HG02840 (cell line): ENCODE results near the gene NEGR1.

Experiments
- ATAC-seq: cut with Tn5 transposase; IDR thresholded peaks from one replicate; pipeline ENCODE4 v1.9.1; 2021; ENCODE audit warnings: mild to moderate bottlenecking, moderate library complexity, moderate number of reproducible peaks; ENCODE audit not compliant: unreplicated experiment, low FRiP score

NEGR1 gene

DNA sequence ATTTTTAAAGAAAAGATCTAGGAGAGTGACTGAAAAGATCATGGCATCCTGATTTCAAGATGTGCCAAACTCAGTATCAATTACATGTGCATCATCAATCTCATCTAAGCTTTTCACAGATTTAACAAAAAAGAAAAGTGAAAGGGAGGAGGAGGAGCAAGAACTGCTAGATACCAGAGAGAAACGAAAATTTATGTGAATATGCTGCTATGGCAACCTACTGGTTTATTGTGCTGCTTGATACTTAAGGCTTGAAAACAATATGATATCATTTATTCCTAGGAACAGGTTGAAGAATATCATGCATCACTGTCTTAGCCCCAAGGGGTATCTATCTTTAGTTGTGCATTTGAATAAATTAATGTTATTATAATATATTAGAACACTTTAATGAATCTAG, 683.0 kb downstream of the NEGR1 start:
- ATAC-seq = no peak

DNA sequence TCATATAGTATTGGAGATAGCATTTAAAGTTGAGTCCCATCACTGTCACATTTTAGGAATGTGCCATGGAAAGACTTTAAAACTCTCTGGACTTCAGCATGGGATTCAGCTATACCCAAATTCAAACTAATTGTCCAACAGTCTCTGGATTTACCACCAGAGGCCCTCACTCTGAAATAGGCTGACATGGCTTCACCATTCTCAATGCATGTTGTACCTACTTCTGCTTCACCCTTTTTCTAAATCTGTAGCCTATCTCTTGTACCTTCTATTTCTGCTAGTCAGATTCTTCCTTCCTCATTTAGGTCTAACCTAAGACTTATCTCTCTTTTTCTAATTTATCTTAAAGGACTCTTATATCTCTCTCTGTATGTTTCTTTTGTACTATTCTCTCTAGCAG, 688.8 kb downstream of the NEGR1 start:
- no peak for ATAC-seq

GRCh38 chr1:71592646-71593274, 689.6 kb downstream of the NEGR1 start:
- no peak for ATAC-seq

- ATAC-seq = no peak
These were observed 693.3 kb downstream of the NEGR1 start for GRCh38 chr1:71589005-71589404.

DNA sequence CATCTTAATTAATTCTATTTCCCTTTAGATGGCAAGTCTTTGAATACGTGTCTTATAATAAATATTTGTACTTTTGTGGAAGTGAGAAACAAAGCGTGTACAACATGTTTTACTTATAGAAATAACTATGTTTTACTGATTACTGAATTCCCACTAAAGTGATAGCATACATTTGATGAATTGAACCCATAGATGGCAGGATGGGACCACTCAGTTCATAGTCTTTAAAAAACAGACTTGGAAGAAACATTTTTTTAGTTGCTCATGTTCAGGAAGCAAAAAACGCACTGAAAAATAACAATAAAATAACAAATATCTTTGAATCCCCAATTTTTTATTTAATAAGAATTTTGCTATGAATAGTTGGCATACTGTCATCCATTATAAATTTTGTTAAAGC, 694.4 kb downstream of the NEGR1 start:
- ATAC-seq = no peak

- ATAC-seq = no peak
These were observed 696.3 kb downstream of the NEGR1 start for GRCh38 chr1:71586030-71586429.

DNA sequence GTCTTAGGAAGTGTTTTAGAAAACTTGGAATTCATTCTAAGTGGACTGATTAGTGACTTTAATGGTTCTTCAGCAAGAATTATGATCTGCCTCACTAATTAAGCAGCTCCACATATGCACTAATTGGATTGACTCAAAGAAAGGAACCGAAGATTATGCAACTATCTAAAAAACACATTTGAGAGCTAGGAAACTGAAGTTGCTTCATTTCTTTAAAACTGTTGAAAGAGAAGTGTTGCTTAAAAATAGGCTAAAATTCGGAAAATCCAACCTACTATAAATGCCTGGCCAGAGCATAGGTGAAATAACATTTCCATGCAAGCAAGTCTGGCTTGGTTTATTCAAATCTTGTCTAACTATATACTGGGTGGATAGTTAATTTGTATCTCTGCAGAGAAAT, 698.6 kb downstream of the NEGR1 start:
- ATAC-seq = no peak

DNA sequence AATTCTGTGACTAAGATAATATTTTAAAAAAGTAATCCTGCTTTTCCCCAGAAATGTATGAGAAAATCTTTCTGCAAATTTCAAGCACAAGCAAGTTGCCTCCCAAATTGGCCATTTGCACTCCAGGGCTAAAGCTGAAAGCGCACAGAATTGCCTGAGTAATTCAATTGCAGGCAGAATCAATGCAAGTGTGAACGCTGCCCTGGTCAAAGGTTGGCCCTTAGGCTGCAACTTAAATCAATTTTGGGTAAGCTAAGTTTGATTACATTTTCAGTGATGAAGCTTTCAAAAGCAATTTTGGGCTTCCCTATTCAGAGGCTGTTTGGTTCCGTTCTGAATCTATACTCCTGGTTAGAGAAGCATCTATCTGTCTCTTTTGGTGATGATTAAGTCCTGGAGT, 699.7 kb downstream of the NEGR1 start:
- no peak for ATAC-seq

DNA sequence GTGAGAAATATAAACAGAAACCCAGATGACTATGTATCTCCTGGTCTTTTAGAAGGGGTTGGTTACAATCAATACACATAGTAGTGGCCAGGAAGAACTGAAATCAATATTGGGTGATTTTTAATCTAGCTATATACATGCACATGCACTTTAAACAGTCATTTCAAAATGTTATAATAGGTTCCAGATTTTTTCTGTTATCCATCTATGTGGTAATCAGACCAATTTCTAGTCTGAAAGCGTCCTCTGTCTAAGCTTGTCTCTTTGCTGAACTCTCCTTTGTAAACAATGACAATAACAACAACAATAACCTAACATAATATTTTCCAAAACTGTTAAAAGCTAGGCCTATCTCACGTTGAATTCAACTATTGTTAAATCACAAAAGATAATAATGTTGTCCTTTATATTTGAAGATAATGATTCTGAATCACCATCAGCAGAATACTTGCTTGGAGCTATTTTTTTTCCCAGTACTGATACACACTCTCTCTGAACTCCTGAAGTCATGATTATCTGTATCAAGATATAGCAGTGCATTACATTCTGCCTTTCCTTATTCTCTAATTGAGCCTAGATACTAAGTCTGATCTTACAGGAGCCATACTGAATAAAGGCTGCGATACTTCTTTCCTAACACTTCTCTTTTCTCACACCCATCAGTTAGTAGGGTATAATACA, 704.7 kb downstream of the NEGR1 start:
- no peak for ATAC-seq

GRCh38 chr1:71572038-71572437, 710.3 kb downstream of the NEGR1 start:
- ATAC-seq = no peak

DNA sequence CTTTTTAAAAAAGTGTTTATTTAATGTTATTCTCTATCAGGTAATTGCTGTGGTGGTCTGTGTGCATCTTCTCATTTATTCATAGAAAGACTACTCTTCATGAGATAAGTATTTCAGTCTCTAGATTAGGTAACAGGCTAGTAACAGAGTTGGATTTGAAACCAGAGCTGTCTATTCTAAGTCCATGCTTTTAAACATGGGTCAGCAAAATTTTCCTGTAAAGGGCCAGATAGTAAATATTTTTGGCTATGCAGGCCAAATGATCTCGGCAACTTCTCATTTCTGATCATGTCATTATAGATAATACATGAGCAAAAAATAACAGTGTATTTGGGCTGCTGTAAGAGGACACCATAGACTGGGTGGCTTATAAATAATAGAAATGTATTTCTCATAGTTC, 715.9 kb downstream of the NEGR1 start:
- ATAC-seq = no peak

GRCh38 chr1:71565831-71566230, 716.5 kb downstream of the NEGR1 start:
- no peak for ATAC-seq

DNA sequence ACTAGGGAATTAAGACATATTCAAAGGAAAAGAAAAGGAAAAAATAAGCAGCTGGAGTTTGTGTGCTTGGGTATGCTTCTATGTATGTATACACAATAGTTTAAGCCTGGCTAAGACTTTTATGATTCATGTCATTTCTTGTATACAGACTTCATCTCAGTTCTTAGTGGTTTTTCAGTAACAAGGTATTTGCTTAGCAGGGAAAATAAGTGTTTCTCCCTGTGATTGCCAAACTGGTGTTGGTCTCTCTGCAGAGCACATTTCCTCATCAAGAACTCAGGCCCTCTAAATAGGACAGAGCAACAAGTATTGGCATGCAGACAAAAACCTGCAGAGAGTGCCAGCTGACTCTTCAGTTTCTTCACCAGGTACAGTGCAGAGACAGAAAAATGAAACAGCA, 717.1 kb downstream of the NEGR1 start:
- no peak for ATAC-seq

DNA sequence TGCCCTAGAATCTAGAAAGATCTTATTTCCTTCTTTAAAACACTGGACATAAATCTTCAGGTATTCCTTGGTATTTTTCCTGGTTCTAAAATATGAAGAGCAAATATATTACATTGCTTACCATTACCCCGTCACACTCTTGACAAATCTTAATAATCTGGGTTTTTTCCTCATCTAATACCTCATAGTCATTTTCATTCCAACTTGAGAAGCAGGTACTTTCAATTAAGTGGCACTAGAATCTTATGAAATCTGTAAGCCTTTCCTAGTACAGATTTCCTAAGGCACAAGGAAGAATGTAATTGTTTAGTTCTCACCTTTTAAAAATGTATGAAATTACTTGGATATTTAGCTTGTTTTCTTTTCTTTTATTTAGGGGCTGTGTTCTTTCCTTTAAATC, 720.0 kb downstream of the NEGR1 start:
- no peak for ATAC-seq

- ATAC-seq = no peak
These were observed 720.6 kb downstream of the NEGR1 start for GRCh38 chr1:71561729-71562128.

DNA sequence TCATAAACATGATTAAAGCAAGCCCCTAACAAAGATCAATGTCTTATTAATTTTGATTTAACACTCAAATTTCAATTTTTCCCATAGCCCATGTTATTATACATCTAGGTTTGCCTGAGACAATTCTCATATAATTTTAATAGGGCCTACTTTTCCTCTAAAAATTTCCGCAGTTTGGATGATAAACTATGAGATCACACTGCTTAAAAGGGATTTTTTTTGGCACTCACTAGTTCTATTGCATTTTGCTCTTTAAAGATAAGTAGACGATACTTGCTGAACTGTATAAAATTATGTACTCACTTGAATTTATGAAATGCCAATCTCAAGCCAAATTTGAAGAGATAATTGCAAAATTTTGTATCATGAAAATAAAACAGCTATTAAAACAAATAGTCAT, 721.1 kb downstream of the NEGR1 start:
- ATAC-seq = no peak

DNA sequence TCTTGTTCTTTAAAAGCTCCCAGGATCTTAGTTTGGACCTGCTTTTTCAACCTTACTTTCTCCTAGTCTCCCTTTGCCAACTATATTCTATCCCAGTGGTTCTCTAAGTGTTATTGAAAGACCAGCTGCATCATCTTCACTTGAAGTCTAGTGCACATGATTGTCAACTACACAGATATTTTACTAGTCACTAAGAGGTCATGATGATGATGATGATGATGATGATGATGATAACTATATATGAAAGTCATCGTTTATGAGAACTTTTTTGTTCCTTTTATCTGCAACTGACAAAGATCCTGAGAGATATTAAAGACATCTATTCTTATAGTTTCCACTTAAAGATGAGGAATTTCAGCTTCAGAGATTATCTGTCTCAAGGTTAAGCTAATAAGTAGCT, 722.5 kb downstream of the NEGR1 start:
- no peak for ATAC-seq

DNA sequence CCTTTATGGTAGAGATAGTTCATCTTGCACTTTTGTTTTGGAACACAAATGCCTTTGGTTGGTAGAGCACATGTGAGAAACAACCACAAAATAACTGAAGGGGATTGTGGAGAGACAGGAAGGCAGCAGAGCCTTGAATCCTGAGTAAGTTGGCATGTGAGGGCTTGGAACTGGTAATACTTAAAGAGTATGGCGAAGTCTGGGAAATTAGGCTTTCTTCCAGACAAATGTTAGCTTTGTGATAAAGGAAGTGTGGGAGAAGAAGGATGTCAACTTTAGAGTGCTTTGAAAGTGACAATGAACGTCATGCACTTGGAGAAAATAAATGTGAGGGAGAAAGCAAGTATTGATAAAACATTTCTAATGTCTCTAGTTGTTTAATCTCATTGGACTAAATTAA, 725.2 kb downstream of the NEGR1 start:
- ATAC-seq = no peak

DNA sequence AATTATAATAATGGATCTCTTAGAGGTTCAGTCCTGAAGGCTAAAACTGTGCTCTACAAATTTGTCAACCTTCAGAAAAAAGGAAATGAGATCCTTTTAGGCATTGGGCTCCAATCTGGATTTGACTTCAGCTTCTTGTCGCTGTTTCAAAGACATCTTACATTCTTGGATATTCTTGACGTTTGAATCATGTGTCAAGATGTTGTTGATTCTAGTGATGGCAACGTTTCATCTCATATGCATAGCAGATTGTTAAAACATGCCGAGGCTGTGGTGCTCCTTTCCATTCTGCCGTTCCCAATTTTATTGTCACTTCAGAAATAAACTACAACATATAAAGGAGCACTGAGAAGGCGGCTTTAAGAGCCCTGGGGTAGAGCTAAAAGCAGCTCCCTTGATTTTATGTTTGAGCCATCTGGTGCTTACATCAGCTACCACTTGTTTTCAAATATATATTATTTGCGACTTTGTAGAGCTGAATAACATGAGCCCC, 733.9 kb downstream of the NEGR1 start:
- no peak for ATAC-seq

GRCh38 chr1:71542155-71542554, 740.2 kb downstream of the NEGR1 start:
- ATAC-seq = no peak

DNA sequence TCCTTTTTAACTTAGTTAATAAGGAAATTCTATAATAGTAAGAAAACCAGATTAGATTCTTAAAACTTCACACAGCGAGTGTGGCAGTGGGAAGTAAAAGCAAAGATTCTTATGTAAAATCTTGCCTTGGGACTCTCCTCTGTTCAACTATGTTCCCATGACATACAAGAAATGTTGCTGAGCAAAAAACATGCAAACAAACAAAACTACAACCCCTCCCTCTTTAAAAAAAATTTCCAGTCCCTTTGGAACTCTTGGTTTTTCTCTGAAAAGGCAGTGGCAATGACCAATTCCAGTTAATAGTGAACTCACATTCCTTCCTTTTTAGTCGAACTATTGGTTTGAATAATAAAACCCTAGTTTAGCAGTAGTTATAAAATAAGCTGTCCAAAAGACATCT, 748.4 kb downstream of the NEGR1 start:
- no peak for ATAC-seq

DNA sequence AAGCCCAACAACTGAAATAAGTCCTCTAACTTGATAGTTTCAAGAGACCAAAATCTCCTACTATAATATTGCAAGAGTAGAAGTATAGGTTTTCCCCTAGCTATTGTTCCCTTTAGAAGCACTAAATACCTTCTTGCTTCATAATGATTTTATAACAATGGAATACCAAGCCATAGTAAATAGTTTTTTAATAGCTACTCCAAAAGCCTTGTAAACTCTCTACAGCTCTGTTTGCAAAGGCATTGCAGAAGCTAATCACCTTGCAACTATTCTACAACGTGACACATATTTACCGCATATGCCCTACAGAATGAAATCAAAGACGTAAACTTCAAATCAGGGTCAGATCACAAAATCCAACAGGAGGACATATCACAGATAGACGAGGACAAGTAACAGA, 750.0 kb downstream of the NEGR1 start:
- no peak for ATAC-seq
